H1 (cell line): ENCODE measurements around the gene HOTAIR. TPM values are rescaled to one million over a fixed set of nuclear protein-coding genes. Genes with fewer than 3 reads are reported as not detected.
A peak's percentile ranks its signal among the peaks of the same experiment; 100 is the strongest.

Source experiments
- CTCF ChIA-PET: fragments of 300-600 bp; sonication (Branson Sonifier 250); formaldehyde crosslinking; loops from one replicate; lab custom pipeline; 2021; ENCODE audit not compliant: partially characterized antibody; lab: Charles Lee
- POLR2A ChIA-PET: fragments of 300-600 bp; sonication (Branson Sonifier 250); formaldehyde crosslinking; loops from one replicate; lab custom pipeline; 2021; ENCODE audit warnings: inconsistent platforms; ENCODE audit not compliant: partially characterized antibody; lab: Charles Lee
- DNase-seq, 2 experiments: peaks; one replicate each; pipeline versions ENCODE4 v3.0.0 to v3.0.0-alpha.2; 2010 to 2022; ENCODE audit warnings: low spot score in 2 of 2, low read depth in 1 of 2, mixed read lengths in 1 of 2
- FAIRE-seq: peaks from 2 replicates; lab custom pipeline; 2011; peaks lifted over from hg19 to GRCh38; lab: Jason Lieb, UNC
- H2AFZ ChIP-seq: 2 replicates; pipeline ENCODE4 v1.8.1; 2012; ENCODE audit warnings: low read length, inconsistent platforms
- H2AK5ac ChIP-seq: 2 replicates; pipeline ENCODE4 v1.6.1; 2013; ENCODE audit warnings: low read depth, low read length
- H2BK120ac ChIP-seq: replicated peaks from 2 replicates; pipeline ENCODE3; 2013; ENCODE audit warnings: low read depth, low read length, inconsistent platforms
- H2BK12ac ChIP-seq: 2 replicates; pipeline ENCODE4 v1.6.1; 2013; ENCODE audit warnings: low read depth, low read length
- H2BK15ac ChIP-seq: 2 replicates; pipeline ENCODE4 v1.6.1; 2013; ENCODE audit warnings: low read length
- H2BK20ac ChIP-seq: 2 replicates; pipeline ENCODE4 v1.6.1; 2013; ENCODE audit warnings: low read length
- H2BK5ac ChIP-seq: 2 replicates; pipeline ENCODE4 v1.6.1; 2013; ENCODE audit warnings: low read depth, low read length
- H3K14ac ChIP-seq: 2 replicates; pipeline ENCODE4 v1.6.1; 2013; ENCODE audit warnings: inconsistent platforms; ENCODE audit not compliant: insufficient read length
- H3K18ac ChIP-seq: 2 replicates; pipeline ENCODE4 v1.6.1; 2013; ENCODE audit warnings: low read length; ENCODE audit errors: extremely low read depth
- H3K23ac ChIP-seq: 2 replicates; pipeline ENCODE4 v1.6.1; 2013; ENCODE audit warnings: inconsistent platforms; ENCODE audit not compliant: insufficient read length
- H3K23me2 ChIP-seq: 2 replicates; pipeline ENCODE4 v1.6.1; 2013; ENCODE audit warnings: low read depth, low read length
- H3K27ac ChIP-seq: 2 replicates; pipeline ENCODE4 v1.6.1; 2011; ENCODE audit warnings: low read depth, low read length, inconsistent platforms
- H3K27me3 ChIP-seq, 4 experiments: replicated peaks in 1 of 4; 1 replicate in 1 of 4; 2 replicates in 3 of 4; pipeline versions ENCODE4 v1.6.1 to v1.8.1; 2011 to 2013; ENCODE audit warnings: low read length in 3 of 4, mild to moderate bottlenecking in 3 of 4, inconsistent platforms in 2 of 4, mixed read lengths in 2 of 4, moderate library complexity in 1 of 4; ENCODE audit not compliant: control insufficient read depth in 3 of 4, insufficient read depth in 3 of 4; ENCODE audit errors: extremely low read depth in 1 of 4
- H3K36me3 ChIP-seq, 4 experiments: 2 replicates each; pipeline versions ENCODE4 v1.6.1 to v1.8.1; 2011 to 2013; ENCODE audit warnings: mild to moderate bottlenecking in 4 of 4, low read length in 3 of 4, moderate library complexity in 2 of 4, control low read depth in 1 of 4, inconsistent platforms in 1 of 4; ENCODE audit not compliant: insufficient read depth in 4 of 4, control insufficient read depth in 2 of 4
- H3K4ac ChIP-seq: replicated peaks from 2 replicates; pipeline ENCODE3; 2013; ENCODE audit warnings: low read length, low read depth, mixed read lengths, inconsistent platforms; ENCODE audit not compliant: insufficient read length
- H3K4me1 ChIP-seq, 4 experiments: replicated peaks in 1 of 4; 1 replicate in 1 of 4; 2 replicates in 3 of 4; pipeline versions ENCODE4 v1.6.1 to v1.8.1; 2011 to 2013; ENCODE audit warnings: low read length in 3 of 4, inconsistent platforms in 2 of 4, mixed read lengths in 1 of 4; ENCODE audit not compliant: insufficient read depth in 4 of 4, control insufficient read depth in 3 of 4
- H3K4me2 ChIP-seq, 2 experiments: 2 replicates each; pipeline versions ENCODE4 v1.6.1 to v1.8.1; 2011 to 2013; ENCODE audit warnings: low read depth in 2 of 2, low read length in 2 of 2, control low read depth in 1 of 2, inconsistent platforms in 1 of 2, mild to moderate bottlenecking in 1 of 2; ENCODE audit not compliant: insufficient read depth in 1 of 2
- H3K4me3 ChIP-seq, 4 experiments: fragments of 200-600, 300-600 bp in 1 of 4; sonication (generic), shearing (Covaris generic), sonication (Bioruptor Twin) in 1 of 4; 2 replicates each; pipeline versions ENCODE4 v1.5.1 to v1.8.1; 2011 to 2016; ENCODE audit warnings: low read length in 4 of 4, low read depth in 3 of 4, control low read depth in 2 of 4, inconsistent platforms in 2 of 4, mild to moderate bottlenecking in 2 of 4, mixed read lengths in 1 of 4, moderate library complexity in 1 of 4; ENCODE audit not compliant: insufficient read depth in 2 of 4; ENCODE audit errors: extremely low read depth in 1 of 4
- H3K56ac ChIP-seq: replicated peaks from 2 replicates; pipeline ENCODE3; 2013; ENCODE audit warnings: low read depth, mild to moderate bottlenecking, mixed read lengths, low read length, inconsistent platforms; ENCODE audit not compliant: insufficient read length
- H3K79me1 ChIP-seq: 2 replicates; pipeline ENCODE4 v1.6.1; 2013; ENCODE audit warnings: low read depth, low read length, control low read depth
- H3K79me2 ChIP-seq, 2 experiments: 2 replicates each; pipeline versions ENCODE4 v1.6.1 to v1.8.1; 2012 to 2013; ENCODE audit warnings: low read length in 2 of 2, mild to moderate bottlenecking in 2 of 2, inconsistent platforms in 1 of 2; ENCODE audit not compliant: insufficient read depth in 2 of 2, control insufficient read depth in 1 of 2
- H3K9ac ChIP-seq, 4 experiments: replicated peaks in 1 of 4; 1 replicate in 1 of 4; 2 replicates in 3 of 4; pipeline versions ENCODE4 v1.6.1 to v1.8.1; 2011 to 2013; ENCODE audit warnings: low read depth in 3 of 4, low read length in 3 of 4, control low read depth in 2 of 4, mild to moderate bottlenecking in 2 of 4, moderate library complexity in 2 of 4, inconsistent platforms in 1 of 4; ENCODE audit errors: extremely low read depth in 1 of 4
- H3K9me3 ChIP-seq, 2 experiments: 2 replicates each; pipeline versions ENCODE4 v1.6.1 to v1.8.1; 2012 to 2013; ENCODE audit warnings: mild to moderate bottlenecking in 2 of 2, moderate library complexity in 2 of 2, control low read depth in 1 of 2, inconsistent platforms in 1 of 2, low read depth in 1 of 2, low read length in 1 of 2, mixed read lengths in 1 of 2; ENCODE audit not compliant: insufficient read depth in 2 of 2
- H4K20me1 ChIP-seq, 2 experiments: replicated peaks in 1 of 2; 2 replicates each; pipeline versions ENCODE3 to v1.8.1; 2011 to 2013; ENCODE audit warnings: inconsistent platforms in 2 of 2, low read length in 2 of 2, mild to moderate bottlenecking in 1 of 2; ENCODE audit not compliant: insufficient read depth in 2 of 2, control insufficient read depth in 1 of 2
- H4K5ac ChIP-seq: 2 replicates; pipeline ENCODE4 v1.6.1; 2013; ENCODE audit warnings: low read length, low read depth, mixed read lengths, inconsistent platforms; ENCODE audit not compliant: insufficient read length
- H4K8ac ChIP-seq: 2 replicates; pipeline ENCODE4 v1.8.0; 2013; ENCODE audit warnings: mild to moderate bottlenecking, moderate library complexity, low read length, inconsistent platforms; ENCODE audit not compliant: insufficient read depth; ENCODE audit errors: extremely low read depth
- H4K91ac ChIP-seq: replicated peaks from 2 replicates; pipeline ENCODE3; 2013; ENCODE audit warnings: low read length, mixed read lengths, inconsistent platforms; ENCODE audit not compliant: insufficient read length
- GABPA ChIP-seq: IDR thresholded peaks from 2 replicates; pipeline ENCODE4 v1.6.1; 2011; ENCODE audit warnings: mild to moderate bottlenecking, low read length, moderate library complexity, borderline replicate concordance; ENCODE audit not compliant: insufficient read depth
- POLR2A ChIP-seq, 2 experiments: IDR thresholded peaks; 1 replicate in 1 of 2; 2 replicates in 1 of 2; pipeline ENCODE4 v1.6.1; 2011; ENCODE audit warnings: low read depth in 2 of 2, low read length in 2 of 2, mild to moderate bottlenecking in 2 of 2; ENCODE audit errors: control extremely low read depth in 1 of 2
- RNF2 ChIP-seq: fragments of 200-900, 300-1000 bp; sonication (generic); IDR thresholded peaks from 2 replicates; pipeline ENCODE4 v1.7.1; 2016; ENCODE audit warnings: borderline replicate concordance, low read depth, mild to moderate bottlenecking, antibody characterized with exemption, low read length; ENCODE audit not compliant: poor library complexity, severe bottlenecking; ENCODE audit errors: missing control alignments
- TAF1 ChIP-seq: IDR thresholded peaks from 2 replicates; pipeline ENCODE4 v1.6.1; 2011; ENCODE audit warnings: mild to moderate bottlenecking, low read depth, low read length
- WGBS, 2 experiments: shearing (Covaris generic) in 1 of 2; methylation state at CpG; one replicate each; pipeline versions ENCODE4 v1.1.6 to v1.1.7; 2013 to 2015; ENCODE audit warnings: low lambda C conversion rate in 2 of 2, mixed read lengths in 2 of 2, inconsistent platforms in 1 of 2, low coverage in 1 of 2, missing lambda C conversion rate in 1 of 2; ENCODE audit not compliant: insufficient replicate concordance in 2 of 2, insufficient coverage in 1 of 2, insufficient read length in 1 of 2; ENCODE audit errors: extremely low coverage in 1 of 2, missing lambda C conversion rate in 1 of 2; 5-methylcytosine and 5-hydroxymethylcytosine counted together
- polyA plus RNA-seq, 7 experiments: library from polyadenylated mRNA; depleted of rRNA in 3 of 7; stranded (reverse) in 5 of 7; unstranded in 2 of 7; fragments of >200 nt in 5 of 7; fragments of 200-250 nt in 2 of 7; gene quantifications; 1 replicate in 5 of 7; 2 replicates in 1 of 7; 4 replicates in 1 of 7; pipeline versions ENCODE4 v1.2.1 to v1.2.3, GENCODE V29; 2011 to 2013; ENCODE audit warnings: missing spikeins in 2 of 7, mixed read lengths in 2 of 7
- total RNA-seq: library from RNA; stranded (reverse); fragmentation: NEBNext Ultra II Directional; extraction: Animal tissue kit (Norgen Biotek cat#: 25700); gene quantifications from 2 replicates; pipeline ENCODE4 v1.2.1, GENCODE V29; 2021

Gene HOTAIR
- total and polyA plus RNA-seq, 2 of the 8 experiments (the other 6 are each of a cell fraction or from before 2014, with no cell fraction given): not detected

DNA sequence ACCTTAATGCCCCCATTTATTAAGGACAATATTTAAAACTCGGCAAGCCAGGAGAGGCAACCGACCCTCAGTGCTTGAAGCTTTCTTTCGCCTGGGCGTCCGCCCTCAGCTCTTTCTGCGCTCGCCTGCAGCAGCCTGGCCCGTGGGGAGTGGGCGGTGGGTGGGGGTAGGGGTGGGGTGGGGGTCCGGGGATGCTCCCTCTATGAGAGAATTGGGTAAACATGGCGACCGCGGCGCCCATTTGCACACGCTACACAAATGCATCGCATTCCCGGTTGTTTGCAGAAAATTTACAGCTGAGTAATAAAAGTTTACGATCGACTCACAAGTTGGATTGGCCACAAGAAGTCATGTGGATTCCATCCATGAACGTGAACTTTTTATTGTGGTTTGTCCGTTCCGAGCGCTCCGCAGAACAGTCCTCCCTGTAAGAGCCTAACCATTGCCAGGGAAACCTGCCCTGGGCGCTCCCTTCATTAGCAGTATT, 41.8 kb upstream of the HOTAIR start:
- H2BK120ac ChIP-seq: no peak overlapping the region
- H3K23me2 ChIP-seq: peaks cover 3% of the 10 kb centered on the region; the same call in 1 of the 2 replicates
- H3K79me1 ChIP-seq: no peaks in the 10 kb centered on the region
- H3K23ac ChIP-seq: no peak overlapping the region
- no peak overlapping the region for H4K5ac ChIP-seq
- H3K36me3 ChIP-seq: no peaks in the 10 kb centered on the region; a peak in 1 of 8 replicates
- H2AFZ ChIP-seq: no peak overlapping the region
- no peak overlapping the region for H2BK5ac ChIP-seq
- H3K56ac ChIP-seq: no peak overlapping the region
- no peak overlapping the region for H3K4me3 ChIP-seq
- peak overlapping the region in 1 of 2 experiments; percentile 28; a peak in 2 of 4 replicates for H3K4me2 ChIP-seq
- 8% methylated on average over 24 of the region's 25 CpGs; no CpG with 5 or more reads in 1 of the 2 experiments for WGBS, 2 experiments
- no peak overlapping the region for H4K91ac ChIP-seq
- H3K18ac ChIP-seq: no peak overlapping the region; the same call in 1 of the 2 replicates
- H2BK15ac ChIP-seq: no peak overlapping the region; the same call in 1 of the 2 replicates
- no peak overlapping the region for H3K14ac ChIP-seq
- peaks cover 92 to 100% (median 99%) of the 10 kb centered on the region in 4 experiments for H3K27me3 ChIP-seq
- peaks cover 4 to 40% of the 10 kb centered on the region in 2 experiments for H4K20me1 ChIP-seq
- no peak for FAIRE-seq
- H3K27ac ChIP-seq: no peak overlapping the region
- CTCF ChIA-PET: interaction anchor here (0.7 to 3.8 kb wide), 11 partner anchors 8 to 192 kb away, joined by 3 to 50 read pairs (median 6); partner anchors contain the start of genes HOXC5, HOXC8 and HOXC9
- no peak for DNase-seq
- POLR2A ChIA-PET: interaction anchor here (0.7 kb wide), 1 partner anchor 217 kb away, joined by 3 read pairs; no protein-coding TSS in a partner anchor
- H3K9ac ChIP-seq: no peak overlapping the region
- no peaks in the 10 kb centered on the region for H3K9me3 ChIP-seq
- H2BK20ac ChIP-seq: no peak overlapping the region
- no peak overlapping the region for H2AK5ac ChIP-seq
- peaks cover 0 to 12% (median 4%) of the 10 kb centered on the region in 4 experiments; a peak in 6 of 7 replicates for H3K4me1 ChIP-seq
- H4K8ac ChIP-seq: no peak overlapping the region
- no peak overlapping the region for H3K4ac ChIP-seq
- H2BK12ac ChIP-seq: no peak overlapping the region
- H3K79me2 ChIP-seq: no peaks in the 10 kb centered on the region
- TF ChIP-seq RNF2: no peak
- TF ChIP-seq GABPA: no peak
- TF ChIP-seq POLR2A (IDR thresholded peaks at IDR 0.05; ENCODE audit: control extremely low read depth in 1 of 2, low read depth in 2 of 2, low read length in 2 of 2): no peak
- no peak for TF ChIP-seq TAF1
